Chondrocyte (in vitro differentiated cells): Measurements from ENCODE around the gene GSC. TPM values are rescaled to one million over a fixed set of nuclear protein-coding genes. Genes with fewer than 3 reads are reported as not detected.
A peak's percentile ranks its signal among the peaks of the same experiment; 100 is the strongest.
"Not testable (repeated sequence)": the region's sequence is repeated elsewhere in the genome, so short reads cannot be mapped to it uniquely, and the experiment has no call there.

Experiments
- DNase-seq: peaks from one replicate; pipeline ENCODE4 v3.0.0; 2021; ENCODE audit warnings: mixed read lengths, low spot score
- H3K27ac Mint-ChIP-seq: one replicate; pipeline ENCODE4 v1.8.0; 2021; ENCODE audit warnings: mild to moderate bottlenecking, moderate library complexity, mixed read lengths; ENCODE audit not compliant: unreplicated experiment
- H3K27me3 Mint-ChIP-seq: 2 replicates; pipeline ENCODE4 v1.8.0; 2021; ENCODE audit warnings: low read depth, mixed read lengths
- H3K36me3 Mint-ChIP-seq: 2 replicates; pipeline ENCODE4 v1.8.0; 2021; ENCODE audit warnings: low read depth, mixed read lengths
- H3K4me1 Mint-ChIP-seq: 2 replicates; pipeline ENCODE4 v1.8.0; 2021; ENCODE audit warnings: low read depth, mild to moderate bottlenecking, mixed read lengths
- H3K4me3 Mint-ChIP-seq: one replicate; pipeline ENCODE4 v1.8.0; 2021; ENCODE audit warnings: mild to moderate bottlenecking, moderate library complexity, mixed read lengths; ENCODE audit not compliant: unreplicated experiment
- H3K9me3 Mint-ChIP-seq: 2 replicates; pipeline ENCODE4 v1.8.0; 2021; ENCODE audit warnings: low read depth, mixed read lengths
- total RNA-seq: library from RNA; stranded (reverse); gene quantifications from 3 replicates; pipeline ENCODE4 v1.2.1, GENCODE V29; 2021
- TF ChIP-seq, protein P1 (sequence below): fragments of 200-600 bp; sonication (generic); IDR thresholded peaks from 2 replicates; pipeline ENCODE4 v1.5.0; 2021; ENCODE audit warnings: antibody characterized with exemption, mild to moderate bottlenecking, moderate library complexity

GSC gene
- total RNA-seq, 1 donor from 2014 or later, result not detected

DNA sequence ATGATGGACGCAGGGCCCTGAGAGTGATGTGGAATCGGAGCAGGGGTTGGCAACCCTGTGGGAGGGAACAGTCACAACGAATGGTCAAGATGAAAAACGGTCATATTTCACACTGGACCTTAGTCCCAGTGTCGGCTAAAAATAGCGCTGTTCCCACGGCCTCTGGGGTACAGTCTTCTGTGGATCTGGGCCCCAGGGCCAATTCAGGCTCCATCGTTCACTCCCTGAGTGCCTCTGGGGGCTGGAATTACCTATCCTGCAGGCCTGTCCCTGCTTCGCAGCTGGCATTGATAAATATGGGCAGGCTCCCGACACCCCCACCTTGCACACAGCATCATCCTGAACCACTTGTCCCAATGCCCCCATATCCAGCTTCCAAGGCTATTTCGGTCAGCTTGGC is 18.6 kb downstream of the GSC start:
- Mint-ChIP-seq H3K9me3 (no peaks in the 10 kb centered on the region), H3K4me3 (no peak overlapping the region), H3K4me1 (no peaks in the 10 kb centered on the region), H3K27me3 (peaks cover 15% of the 10 kb centered on the region), H3K36me3 (no peaks in the 10 kb centered on the region), H3K27ac (no peak overlapping the region)
- peak; percentile 40 for DNase-seq
- TF ChIP-seq, protein P1, sequence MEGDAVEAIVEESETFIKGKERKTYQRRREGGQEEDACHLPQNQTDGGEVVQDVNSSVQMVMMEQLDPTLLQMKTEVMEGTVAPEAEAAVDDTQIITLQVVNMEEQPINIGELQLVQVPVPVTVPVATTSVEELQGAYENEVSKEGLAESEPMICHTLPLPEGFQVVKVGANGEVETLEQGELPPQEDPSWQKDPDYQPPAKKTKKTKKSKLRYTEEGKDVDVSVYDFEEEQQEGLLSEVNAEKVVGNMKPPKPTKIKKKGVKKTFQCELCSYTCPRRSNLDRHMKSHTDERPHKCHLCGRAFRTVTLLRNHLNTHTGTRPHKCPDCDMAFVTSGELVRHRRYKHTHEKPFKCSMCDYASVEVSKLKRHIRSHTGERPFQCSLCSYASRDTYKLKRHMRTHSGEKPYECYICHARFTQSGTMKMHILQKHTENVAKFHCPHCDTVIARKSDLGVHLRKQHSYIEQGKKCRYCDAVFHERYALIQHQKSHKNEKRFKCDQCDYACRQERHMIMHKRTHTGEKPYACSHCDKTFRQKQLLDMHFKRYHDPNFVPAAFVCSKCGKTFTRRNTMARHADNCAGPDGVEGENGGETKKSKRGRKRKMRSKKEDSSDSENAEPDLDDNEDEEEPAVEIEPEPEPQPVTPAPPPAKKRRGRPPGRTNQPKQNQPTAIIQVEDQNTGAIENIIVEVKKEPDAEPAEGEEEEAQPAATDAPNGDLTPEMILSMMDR, result no peak

DNA sequence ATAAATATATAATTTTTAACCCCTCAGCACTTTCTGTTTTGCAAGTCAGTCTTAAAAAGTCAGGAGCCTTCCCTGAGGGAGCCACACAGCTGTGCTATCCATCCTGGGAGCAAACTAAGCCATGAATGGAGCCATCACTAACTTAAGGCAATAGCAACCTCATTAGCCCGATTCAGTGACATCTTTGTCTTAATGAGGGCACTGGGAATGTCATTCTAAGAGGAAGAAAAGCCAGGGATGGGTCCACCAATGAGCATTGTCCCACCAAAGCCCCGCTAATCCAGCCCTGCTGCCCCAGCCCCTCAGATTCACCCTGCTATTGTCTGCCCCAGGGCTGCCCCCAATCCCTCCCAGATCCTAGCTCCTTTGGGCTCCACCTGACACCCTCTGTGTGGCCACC is 19.5 kb downstream of the GSC start:
- Mint-ChIP-seq H3K27me3 (peaks cover 15% of the 10 kb centered on the region), H3K4me1 (no peaks in the 10 kb centered on the region), H3K4me3 (no peak overlapping the region), H3K36me3 (no peaks in the 10 kb centered on the region), H3K9me3 (no peaks in the 10 kb centered on the region), H3K27ac (no peak overlapping the region)
- TF ChIP-seq, protein P1, result no peak
- DNase-seq, result no peak

DNA sequence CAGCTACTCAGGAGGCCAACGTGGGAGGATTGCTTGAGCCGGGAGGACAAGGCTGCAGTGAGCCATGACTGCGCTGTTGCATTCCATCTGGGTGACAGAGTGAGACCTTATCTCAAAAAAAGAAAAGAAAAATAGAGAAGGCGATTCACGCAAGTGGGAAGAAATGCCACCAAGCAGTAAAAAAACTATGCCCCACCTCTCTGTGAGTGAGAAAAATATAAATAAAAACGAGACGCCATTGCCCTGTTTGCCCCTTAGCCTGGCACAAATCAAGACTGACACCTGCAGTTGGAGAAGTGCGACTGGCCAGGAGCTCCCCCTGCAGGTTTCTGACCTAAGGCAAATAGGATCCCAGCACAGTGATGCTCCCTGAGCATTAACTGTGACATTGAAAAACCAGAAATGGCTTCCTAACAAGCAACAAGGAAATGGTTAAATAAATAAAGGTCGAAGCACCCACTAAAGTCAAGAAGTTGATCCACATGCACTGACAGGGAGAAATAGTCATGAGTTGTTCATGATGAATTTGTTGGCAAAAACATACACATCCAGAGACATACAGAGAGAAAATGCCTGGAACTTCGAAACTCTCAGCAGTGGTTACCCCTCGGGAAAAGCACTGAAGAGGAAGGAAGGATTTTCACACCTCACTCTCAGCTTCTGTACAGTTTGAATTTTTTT is 21.1 kb downstream of the GSC start:
- no peaks in the 10 kb centered on the region for H3K36me3 Mint-ChIP-seq
- peaks cover 15% of the 10 kb centered on the region for H3K27me3 Mint-ChIP-seq
- peak; percentile 39 for DNase-seq
- no peak overlapping the region for H3K27ac Mint-ChIP-seq
- H3K9me3 Mint-ChIP-seq, result no peaks in the 10 kb centered on the region
- TF ChIP-seq, protein P1, result peak; percentile 76
- no peaks in the 10 kb centered on the region for H3K4me1 Mint-ChIP-seq
- no peak overlapping the region for H3K4me3 Mint-ChIP-seq

DNA sequence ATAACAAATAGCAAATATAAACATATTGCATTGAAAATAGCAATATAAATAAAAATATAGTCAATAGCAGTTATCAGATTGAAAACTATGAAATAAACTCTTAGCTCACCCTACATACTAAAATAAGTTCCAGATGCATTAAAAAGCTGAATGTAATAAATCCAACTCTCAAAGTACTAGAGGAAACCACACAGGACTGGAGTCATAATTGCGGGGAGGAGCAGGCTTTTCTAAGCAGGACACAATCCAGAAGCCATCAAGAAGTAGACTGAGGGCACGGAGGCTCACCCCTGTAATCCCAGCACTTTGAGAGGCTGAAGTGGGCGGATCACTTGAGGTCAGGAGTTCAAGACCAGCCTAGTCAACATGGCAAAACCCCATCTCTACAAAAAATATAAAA is 22.2 kb downstream of the GSC start:
- H3K9me3 Mint-ChIP-seq, result no peaks in the 10 kb centered on the region
- peak; percentile 10 for DNase-seq
- no peaks in the 10 kb centered on the region for H3K36me3 Mint-ChIP-seq
- peaks cover 13% of the 10 kb centered on the region for H3K27me3 Mint-ChIP-seq
- no peak overlapping the region for H3K4me3 Mint-ChIP-seq
- TF ChIP-seq, protein P1, result no peak
- H3K4me1 Mint-ChIP-seq, result no peaks in the 10 kb centered on the region
- no peak overlapping the region for H3K27ac Mint-ChIP-seq

DNA sequence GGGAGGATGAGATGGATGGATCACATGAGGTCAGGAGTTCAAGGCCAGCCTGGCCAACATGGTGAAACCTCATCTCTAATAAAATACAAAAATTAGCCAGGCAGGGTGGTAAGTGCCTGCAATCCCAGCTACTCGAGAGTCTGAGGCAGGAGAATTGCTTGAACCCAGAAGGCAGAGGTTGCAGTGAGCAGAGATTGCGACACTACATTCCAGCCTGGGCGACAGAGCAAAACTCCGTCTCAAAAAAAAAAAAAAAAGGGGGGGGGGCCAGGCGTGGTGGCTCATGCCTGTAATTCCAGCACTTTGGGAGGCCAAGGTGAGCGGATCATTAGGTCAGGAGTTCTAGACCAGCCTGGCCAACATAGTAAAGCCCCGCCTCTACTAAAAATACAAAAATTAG is 22.8 kb downstream of the GSC start:
- H3K36me3 Mint-ChIP-seq, H3K4me1 Mint-ChIP-seq, H3K27ac Mint-ChIP-seq, H3K4me3 Mint-ChIP-seq, H3K9me3 Mint-ChIP-seq: not testable (repeated sequence)
- H3K27me3 Mint-ChIP-seq, result peaks cover 10% of the 10 kb centered on the region
- peak; percentile 13 for DNase-seq

DNA sequence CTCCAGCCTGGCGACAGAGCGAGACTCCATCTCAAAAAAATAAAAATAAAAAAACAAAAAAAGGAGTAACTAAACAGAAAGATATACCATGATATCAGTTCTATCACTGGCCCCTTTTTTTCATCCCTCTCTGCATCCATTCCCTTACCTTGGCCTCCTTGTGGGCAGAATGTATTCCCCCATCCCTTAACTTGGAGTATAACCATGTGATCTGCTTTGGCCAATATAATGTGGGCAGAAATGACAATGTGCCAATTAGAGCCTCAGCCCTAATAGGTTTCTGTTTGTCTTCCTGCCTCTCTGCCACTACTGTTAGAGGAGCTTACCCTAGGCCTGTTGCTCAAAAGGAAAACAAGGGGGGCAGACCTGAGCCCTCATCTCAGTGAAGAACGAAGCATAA is 23.8 kb downstream of the GSC start:
- no peaks in the 10 kb centered on the region for H3K9me3 Mint-ChIP-seq
- no peaks in the 10 kb centered on the region for H3K4me1 Mint-ChIP-seq
- peaks cover 8% of the 10 kb centered on the region for H3K27me3 Mint-ChIP-seq
- TF ChIP-seq, protein P1, result no peak
- H3K36me3 Mint-ChIP-seq, result no peaks in the 10 kb centered on the region
- DNase-seq, result no peak
- no peak overlapping the region for H3K4me3 Mint-ChIP-seq
- H3K27ac Mint-ChIP-seq, result no peak overlapping the region
